GM12874 (cell line): ENCODE results near the gene FLRT1.
A peak's percentile ranks its signal among the peaks of the same experiment; 100 is the strongest.

Experiments used
- TF ChIP-seq, protein P1 (sequence below): IDR thresholded peaks from 2 replicates; pipeline ENCODE4 v1.5.1; 2011; ENCODE audit warnings: low read depth, mild to moderate bottlenecking, control low read depth, low read length, moderate library complexity; ENCODE audit not compliant: insufficient read depth

Gene FLRT1

GRCh38 chr11:64001484-64002420 lies 34.0 kb upstream of the FLRT1 start:
- TF ChIP-seq, protein P1, sequence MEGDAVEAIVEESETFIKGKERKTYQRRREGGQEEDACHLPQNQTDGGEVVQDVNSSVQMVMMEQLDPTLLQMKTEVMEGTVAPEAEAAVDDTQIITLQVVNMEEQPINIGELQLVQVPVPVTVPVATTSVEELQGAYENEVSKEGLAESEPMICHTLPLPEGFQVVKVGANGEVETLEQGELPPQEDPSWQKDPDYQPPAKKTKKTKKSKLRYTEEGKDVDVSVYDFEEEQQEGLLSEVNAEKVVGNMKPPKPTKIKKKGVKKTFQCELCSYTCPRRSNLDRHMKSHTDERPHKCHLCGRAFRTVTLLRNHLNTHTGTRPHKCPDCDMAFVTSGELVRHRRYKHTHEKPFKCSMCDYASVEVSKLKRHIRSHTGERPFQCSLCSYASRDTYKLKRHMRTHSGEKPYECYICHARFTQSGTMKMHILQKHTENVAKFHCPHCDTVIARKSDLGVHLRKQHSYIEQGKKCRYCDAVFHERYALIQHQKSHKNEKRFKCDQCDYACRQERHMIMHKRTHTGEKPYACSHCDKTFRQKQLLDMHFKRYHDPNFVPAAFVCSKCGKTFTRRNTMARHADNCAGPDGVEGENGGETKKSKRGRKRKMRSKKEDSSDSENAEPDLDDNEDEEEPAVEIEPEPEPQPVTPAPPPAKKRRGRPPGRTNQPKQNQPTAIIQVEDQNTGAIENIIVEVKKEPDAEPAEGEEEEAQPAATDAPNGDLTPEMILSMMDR, result no peak

GRCh38 chr11:64003807-64004589 lies 31.7 kb upstream of the FLRT1 start:
- TF ChIP-seq, protein P1, result no peak

DNA sequence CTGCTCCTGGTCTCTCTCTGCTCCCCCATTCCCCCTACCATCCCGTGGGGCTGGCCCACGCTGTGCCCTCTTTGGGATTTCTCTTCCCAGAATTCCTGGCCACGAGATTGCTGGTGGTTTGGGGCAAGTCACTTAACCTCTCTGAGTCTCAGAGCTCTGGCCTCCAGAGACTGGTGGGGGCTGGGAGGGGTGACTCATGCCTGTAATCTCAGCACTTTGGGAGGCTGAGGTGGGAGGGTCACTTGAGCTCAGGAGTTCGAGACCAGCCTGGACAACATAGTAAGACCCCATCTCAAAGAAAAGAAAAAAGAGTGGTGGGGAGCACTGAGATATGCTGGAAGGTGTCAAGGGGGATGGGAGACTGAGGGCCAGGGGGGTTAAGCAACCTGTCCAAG lies 31.1 kb upstream of the FLRT1 start:
- TF ChIP-seq, protein P1, result no peak

- TF ChIP-seq, protein P1, result no peak
Observed at GRCh38 chr11:64005691-64006090, 30.0 kb upstream of the FLRT1 start.

DNA sequence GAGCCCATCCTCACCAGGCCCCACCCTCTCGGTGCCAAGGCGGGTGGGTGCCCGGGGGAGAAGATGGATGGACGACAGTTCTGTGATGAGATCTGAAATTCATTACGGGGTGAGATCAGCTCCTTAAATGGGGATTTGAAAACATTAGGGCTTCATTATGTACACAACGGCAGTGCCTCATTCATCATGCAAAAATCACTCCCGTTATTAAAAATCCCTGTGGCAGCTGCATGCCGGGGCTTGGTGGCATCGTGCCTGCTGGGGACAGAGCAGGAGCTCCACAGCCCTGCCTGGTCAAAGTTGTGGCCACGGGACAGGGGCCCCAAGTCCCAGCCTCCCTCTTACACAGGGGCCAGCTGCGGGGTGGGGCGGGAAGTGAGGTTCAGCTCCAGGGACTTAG lies 29.3 kb upstream of the FLRT1 start:
- TF ChIP-seq, protein P1, result no peak

- TF ChIP-seq, protein P1, result 0 out of 2 replicates have a peak, but pooled peaks have one; percentile 11
Observed at GRCh38 chr11:64007160-64007628, 28.5 kb upstream of the FLRT1 start.

GRCh38 chr11:64007629-64008282 lies 28.0 kb upstream of the FLRT1 start:
- TF ChIP-seq, protein P1, result no peak
